ENCODE measurements around the gene PTPN23.
"Not testable (repeated sequence)": the region's sequence is repeated elsewhere in the genome, so short reads cannot be mapped to it uniquely, and the experiment has no call there.

PTPN23 gene

GRCh38 chr3:47456984-47457383 lies 76.2 kb downstream of the PTPN23 start:
- no peak for DNase-seq

- DNase-seq, result not testable (repeated sequence)
These were observed 78.8 kb downstream of the PTPN23 start for GRCh38 chr3:47459534-47460085.

Data from GF-D8 (cell line).